WTC11 (cell line): ENCODE data around the gene PDSS2. TPM values are rescaled to one million over a fixed set of nuclear protein-coding genes. Genes with fewer than 3 reads are reported as not detected.

Source experiments
- ATAC-seq: fragments of 200-7000 bp; cut with Tn5 transposase; 2 replicates; pipeline ENCODE4 v1.10.0; 2021; ENCODE audit warnings: mild to moderate bottlenecking, moderate library complexity
- CTCF ChIA-PET: fragments of 300-600 bp; sonication (Branson Sonifier 250); formaldehyde crosslinking; loops from one replicate; lab custom pipeline; 2021; ENCODE audit warnings: antibody characterized with exemption; lab: Charles Lee
- POLR2A ChIA-PET: fragments of 350-600 bp; sonication (Branson Sonifier 250); formaldehyde crosslinking; loops from one replicate; lab custom pipeline; 2021; ENCODE audit warnings: antibody characterized with exemption; lab: Charles Lee
- DNase-seq: peaks from one replicate; pipeline ENCODE4 v3.0.0; 2021; ENCODE audit warnings: low spot score
- H3K27ac Mint-ChIP-seq: 2 replicates; pipeline ENCODE4 v1.8.0; 2021; ENCODE audit warnings: mixed read lengths
- H3K27me3 Mint-ChIP-seq: 2 replicates; pipeline ENCODE4 v1.8.0; 2021; ENCODE audit warnings: low read depth, mild to moderate bottlenecking, moderate library complexity, mixed read lengths
- H3K36me3 Mint-ChIP-seq: 2 replicates; pipeline ENCODE4 v1.8.0; 2021; ENCODE audit warnings: mixed read lengths
- H3K4me1 Mint-ChIP-seq: 2 replicates; pipeline ENCODE4 v1.8.0; 2022; ENCODE audit warnings: mixed read lengths
- H3K4me3 Mint-ChIP-seq: 2 replicates; pipeline ENCODE4 v1.8.0; 2021; ENCODE audit warnings: mild to moderate bottlenecking, moderate library complexity, mixed read lengths
- H3K9me3 Mint-ChIP-seq: 2 replicates; pipeline ENCODE4 v1.8.0; 2021; ENCODE audit warnings: mixed read lengths
- AFF4 ChIP-seq: sonication (generic); formaldehyde crosslinking; IDR thresholded peaks from 2 replicates; pipeline ENCODE4 v1.8.1; 2023; ENCODE audit warnings: mild to moderate bottlenecking, missing genetic modification reagents, borderline replicate concordance
- ARID4B ChIP-seq: sonication (generic); formaldehyde crosslinking; IDR thresholded peaks from 2 replicates; pipeline ENCODE4 v1.8.0; 2023; ENCODE audit warnings: missing genetic modification reagents, mild to moderate bottlenecking, borderline replicate concordance
- ATF3 ChIP-seq: sonication (generic); formaldehyde crosslinking; conservative IDR thresholded peaks from 2 replicates; pipeline ENCODE4 v1.8.1; 2022; ENCODE audit warnings: mild to moderate bottlenecking, missing genetic modification reagents
- CREB1 ChIP-seq: sonication (generic); formaldehyde crosslinking; IDR thresholded peaks from 2 replicates; pipeline ENCODE4 v1.8.0; 2023; ENCODE audit warnings: mild to moderate bottlenecking, missing genetic modification reagents
- CREM ChIP-seq: sonication (generic); formaldehyde crosslinking; IDR thresholded peaks from 2 replicates; pipeline ENCODE4 v1.8.1; 2022; ENCODE audit warnings: mild to moderate bottlenecking, missing genetic modification reagents, moderate library complexity
- E2F5 ChIP-seq: sonication (generic); formaldehyde crosslinking; IDR thresholded peaks from 2 replicates; pipeline ENCODE4 v1.8.1; 2022; ENCODE audit warnings: mild to moderate bottlenecking, moderate library complexity, missing genetic modification reagents
- GRHL2 ChIP-seq: fragments of 250-450 bp; sonication (Bioruptor Pico); IDR thresholded peaks from 2 replicates; pipeline ENCODE4 v1.8.0; 2022; ENCODE audit warnings: mild to moderate bottlenecking, moderate library complexity; ENCODE audit not compliant: insufficient replicate concordance, severe bottlenecking
- IRF2 ChIP-seq: sonication (generic); formaldehyde crosslinking; IDR thresholded peaks from 2 replicates; pipeline ENCODE4 v1.8.0; 2022; ENCODE audit warnings: low read depth, missing genetic modification reagents, borderline replicate concordance
- JUN ChIP-seq: sonication (generic); formaldehyde crosslinking; IDR thresholded peaks from 2 replicates; pipeline ENCODE4 v1.8.0; 2023; ENCODE audit warnings: mild to moderate bottlenecking, missing genetic modification reagents
- RELA ChIP-seq: sonication (generic); formaldehyde crosslinking; IDR thresholded peaks from 2 replicates; pipeline ENCODE4 v1.8.1; 2022; ENCODE audit warnings: missing genetic modification reagents, mild to moderate bottlenecking, borderline replicate concordance
- SOX15 ChIP-seq: fragments of 250-450 bp; sonication (Bioruptor Pico); IDR thresholded peaks from 2 replicates; pipeline ENCODE4 v1.9.0; 2021; ENCODE audit warnings: mild to moderate bottlenecking
- ZBTB21 ChIP-seq: sonication (generic); formaldehyde crosslinking; IDR thresholded peaks from 2 replicates; pipeline ENCODE4 v1.8.1; 2023; ENCODE audit warnings: mild to moderate bottlenecking, missing genetic modification reagents, borderline replicate concordance
- ZMAT4 ChIP-seq: fragments of 250-450 bp; sonication (Bioruptor Pico); IDR thresholded peaks from 2 replicates; pipeline ENCODE4 v1.9.0; 2021; ENCODE audit warnings: mild to moderate bottlenecking
- ZNF281 ChIP-seq: sonication (generic); formaldehyde crosslinking; IDR thresholded peaks from 2 replicates; pipeline ENCODE4 v1.8.0; 2023; ENCODE audit warnings: mild to moderate bottlenecking, missing genetic modification reagents
- ZNF416 ChIP-seq: fragments of 250-450 bp; sonication (Bioruptor Pico); IDR thresholded peaks from 2 replicates; pipeline ENCODE4 v1.9.0; 2021; ENCODE audit warnings: mild to moderate bottlenecking, inconsistent platforms
- ZNF425 ChIP-seq: fragments of 250-450 bp; sonication (Bioruptor Pico); conservative IDR thresholded peaks from 2 replicates; pipeline ENCODE4 v1.9.0; 2021; ENCODE audit warnings: mild to moderate bottlenecking
- ZNF671 ChIP-seq: fragments of 250-450 bp; sonication (Bioruptor Pico); IDR thresholded peaks from 2 replicates; pipeline ENCODE4 v1.8.0; 2021; ENCODE audit warnings: mild to moderate bottlenecking
- ZSCAN18 ChIP-seq: fragments of 250-450 bp; sonication (Bioruptor Pico); IDR thresholded peaks from 2 replicates; pipeline ENCODE4 v2.1.2; 2022; ENCODE audit warnings: mild to moderate bottlenecking, moderate library complexity
- total RNA-seq: library from RNA; stranded (reverse); gene quantifications from 3 replicates; pipeline ENCODE4 v1.2.3, GENCODE V29; 2021

The PDSS2 gene
- total RNA-seq, 1 experiment from 2014 or later: 18.3 TPM

- ChIA-PET POLR2A (interaction anchor here (0.7 kb wide), 1 partner anchor 36 kb away, joined by 3 read pairs; no protein-coding TSS in a partner anchor), CTCF (no interaction called here)
- peaks cover 6% of the 10 kb centered on the region for H3K4me1 Mint-ChIP-seq
- H3K9me3 Mint-ChIP-seq: peaks cover 3% of the 10 kb centered on the region; the same call in 1 of the 2 replicates
- H3K36me3 Mint-ChIP-seq: no peaks in the 10 kb centered on the region
- ATAC-seq (no peak), DNase-seq (no peak)
- no peaks in the 10 kb centered on the region for H3K27me3 Mint-ChIP-seq
- no peak for TF ChIP-seq ZNF281 (CRISPR knock-in tag)
- no peak for TF ChIP-seq ZBTB21
- TF ChIP-seq SOX15 (CRISPR knock-in tag): no peak
- TF ChIP-seq JUN (CRISPR knock-in tag): no peak
- no peak for TF ChIP-seq ZMAT4 (CRISPR knock-in tag)
- TF ChIP-seq ZNF425 (CRISPR knock-in tag): no peak
- TF ChIP-seq ARID4B (CRISPR knock-in tag): no peak
- no peak for TF ChIP-seq ZNF416
- no peak for TF ChIP-seq CREB1 (CRISPR knock-in tag)
- no peak for TF ChIP-seq ZNF671 (CRISPR knock-in tag)
- no peak for TF ChIP-seq IRF2 (CRISPR knock-in tag)
- no peak for TF ChIP-seq E2F5 (CRISPR knock-in tag)
- TF ChIP-seq ATF3 (CRISPR knock-in tag): no peak
- no peak for TF ChIP-seq CREM (CRISPR knock-in tag)
- no peak for TF ChIP-seq RELA (CRISPR knock-in tag)
- TF ChIP-seq GRHL2 (CRISPR knock-in tag): no peak
- TF ChIP-seq ZSCAN18 (CRISPR knock-in tag): no peak
- no peak for TF ChIP-seq AFF4
- H3K27ac Mint-ChIP-seq: no peak overlapping the region
- no peak overlapping the region for H3K4me3 Mint-ChIP-seq
Measured at GRCh38 chr6:107144666-107145065, 314.7 kb downstream of the PDSS2 start.
